GM21390 (cell line): ENCODE results near the gene STK32C.

Experiments used
- ATAC-seq: cut with Tn5 transposase; IDR thresholded peaks from one replicate; pipeline ENCODE4 v1.9.1; 2021; ENCODE audit not compliant: unreplicated experiment

STK32C gene

DNA sequence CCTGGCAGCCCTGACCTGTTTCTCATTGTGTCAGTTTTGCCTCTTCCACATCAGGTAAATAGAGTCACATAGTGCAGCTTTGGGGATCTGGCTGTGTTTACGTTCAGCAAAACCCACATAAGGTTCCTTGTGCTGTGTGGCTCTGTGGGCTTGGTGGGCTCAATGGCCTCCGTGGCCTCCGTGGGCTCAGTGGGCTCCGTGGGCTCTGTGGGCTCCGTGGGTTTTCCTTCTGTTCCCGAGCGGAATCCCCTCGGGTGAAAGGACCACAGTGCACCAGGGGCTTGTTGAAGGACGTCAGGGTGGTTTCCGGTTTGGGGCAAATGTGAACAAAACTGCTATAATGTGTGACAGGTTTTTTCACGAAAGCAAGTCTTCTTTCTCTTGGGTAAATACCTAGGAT, 133.5 kb downstream of the STK32C start:
- no peak for ATAC-seq

DNA sequence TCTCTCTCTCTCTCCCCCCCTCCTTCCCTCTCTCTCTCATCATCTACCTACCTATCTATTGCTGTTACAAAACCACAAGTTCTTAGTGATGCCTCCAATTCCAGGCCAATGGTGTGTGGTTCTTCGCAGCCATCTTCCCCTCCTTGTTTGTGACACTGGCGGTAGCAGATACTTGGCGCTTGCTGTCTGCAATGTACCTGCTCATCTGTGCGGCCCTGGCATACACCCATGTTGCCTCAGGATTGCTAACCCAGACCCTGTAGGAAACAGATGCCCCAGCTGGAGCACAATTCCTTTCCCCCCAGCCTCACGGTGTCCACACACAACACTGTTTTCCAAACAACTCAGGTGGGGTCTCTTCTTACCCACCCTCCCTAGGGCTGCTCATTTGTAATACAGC, 134.6 kb downstream of the STK32C start:
- no peak for ATAC-seq

DNA sequence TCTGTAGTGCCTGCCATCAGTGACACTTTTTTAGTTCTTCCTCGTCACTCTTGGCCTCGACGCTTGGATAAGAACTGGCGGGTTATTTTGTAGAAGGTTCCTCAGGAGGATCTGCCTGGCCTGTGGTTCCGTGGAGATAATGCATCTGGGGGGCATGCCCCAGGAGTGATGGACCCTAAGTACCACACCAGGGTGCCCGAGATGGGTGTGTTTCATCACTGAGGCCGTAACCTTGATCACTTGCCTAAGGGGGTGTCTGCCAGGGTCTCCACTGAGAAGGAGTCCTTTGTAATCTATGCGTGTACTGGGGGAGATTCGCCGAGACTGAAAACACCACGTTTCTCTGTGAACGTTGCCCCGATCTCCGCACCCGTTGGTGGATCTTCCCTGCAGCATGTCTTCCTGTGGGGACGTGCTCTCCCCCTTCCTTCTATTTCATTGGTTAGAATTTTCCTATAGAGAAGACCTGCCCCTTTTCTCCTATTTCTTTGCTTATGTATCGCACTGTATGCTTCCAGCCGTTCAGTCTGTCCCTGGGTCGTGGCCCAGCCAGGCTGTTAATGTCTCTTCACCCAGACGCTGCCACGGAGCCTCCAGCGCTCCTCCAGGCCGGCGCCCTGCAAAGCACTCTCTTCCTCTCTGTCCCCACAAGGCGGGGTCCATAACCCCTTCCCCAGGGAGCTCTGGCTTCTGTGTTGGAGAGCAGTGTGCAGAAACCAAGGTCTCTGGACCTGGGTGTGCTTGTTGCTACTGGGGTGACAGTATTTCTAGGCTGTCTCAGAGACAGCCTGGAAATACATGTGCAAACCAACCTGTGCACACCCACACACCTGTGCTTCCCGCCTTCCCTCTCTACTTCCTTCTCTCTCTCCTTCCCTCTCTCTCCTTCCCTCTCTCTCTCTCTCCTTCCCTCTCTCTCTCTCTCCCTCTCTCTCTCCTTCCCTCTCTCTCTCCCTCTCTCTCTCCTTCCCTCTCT, 135.4 kb downstream of the STK32C start:
- no peak for ATAC-seq

DNA sequence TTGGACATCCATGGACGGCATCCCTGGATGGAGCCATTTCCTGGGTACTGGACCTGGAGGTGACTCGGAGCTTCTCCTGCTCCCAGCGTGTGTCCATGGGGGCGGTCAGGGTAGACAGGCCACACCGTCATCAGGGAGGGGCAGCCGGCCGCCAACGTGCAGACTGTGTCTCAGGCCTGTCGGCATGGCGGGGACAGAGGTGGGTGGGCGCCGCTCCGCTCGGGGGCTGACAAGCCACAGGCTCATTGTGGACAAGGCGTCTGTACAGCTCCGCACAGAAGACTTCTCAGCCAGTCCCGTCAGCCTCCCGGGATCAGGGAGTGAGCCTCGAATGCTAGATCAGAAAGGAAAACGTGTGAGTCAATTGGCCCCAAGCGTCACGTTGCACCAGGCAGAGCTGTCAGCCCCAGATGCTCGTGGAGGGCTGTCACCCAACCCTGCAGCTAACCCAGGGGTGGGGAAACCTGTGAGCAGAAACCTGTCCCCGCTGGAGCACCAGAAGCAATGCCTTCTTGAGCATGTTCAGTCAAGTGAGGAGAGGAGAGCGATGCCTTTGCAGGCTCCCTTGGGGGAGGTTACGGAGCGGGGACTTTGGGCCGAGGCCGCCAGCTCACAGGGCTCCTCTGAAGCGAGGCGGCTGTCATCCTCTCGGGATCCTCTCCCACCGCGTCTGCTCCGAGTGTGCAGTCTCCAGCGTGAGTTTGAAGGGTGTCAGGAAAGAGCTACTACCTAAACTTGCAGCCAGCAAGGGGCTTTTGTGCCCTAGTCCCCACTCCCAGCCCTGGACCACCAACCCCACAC, 137.0 kb downstream of the STK32C start:
- ATAC-seq = no peak

DNA sequence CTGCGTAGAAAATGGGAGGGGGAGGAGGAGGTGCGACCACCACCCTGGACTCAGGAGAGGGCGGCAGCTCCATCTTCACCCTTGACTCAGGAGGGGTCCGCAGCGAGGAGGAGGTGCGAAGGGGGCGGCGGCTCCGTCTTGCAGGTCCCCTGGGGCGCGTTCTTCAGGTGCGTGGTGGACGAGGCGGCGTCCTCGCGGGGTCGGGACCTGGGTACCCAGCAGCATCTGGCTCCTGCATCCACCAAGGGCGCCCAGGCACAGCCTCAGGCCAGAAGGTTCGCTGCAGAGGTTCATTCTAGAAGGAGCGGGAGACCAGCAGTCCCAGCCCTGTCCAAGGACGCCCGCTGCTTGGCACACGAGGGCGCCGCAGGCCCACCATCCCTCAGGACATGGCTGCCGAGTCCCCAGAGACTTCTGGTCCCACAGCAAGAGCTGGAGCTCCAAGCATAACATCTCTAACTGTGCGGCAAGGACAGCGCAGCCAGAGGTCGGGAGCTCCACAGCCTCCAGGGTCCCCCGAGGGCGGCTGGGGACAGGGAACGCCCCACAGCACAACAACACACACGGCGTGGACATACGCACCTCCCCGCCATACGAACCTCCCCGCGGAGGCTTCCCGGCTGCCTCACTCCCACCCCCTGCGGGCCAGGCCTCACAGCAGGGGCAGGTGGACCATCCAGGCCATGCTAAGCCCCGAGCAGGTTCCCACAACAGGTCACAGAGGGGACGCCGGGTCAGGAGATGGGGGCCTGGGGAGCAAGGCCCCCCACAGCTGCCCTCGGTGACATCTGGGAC, 137.8 kb downstream of the STK32C start:
- ATAC-seq = no peak

DNA sequence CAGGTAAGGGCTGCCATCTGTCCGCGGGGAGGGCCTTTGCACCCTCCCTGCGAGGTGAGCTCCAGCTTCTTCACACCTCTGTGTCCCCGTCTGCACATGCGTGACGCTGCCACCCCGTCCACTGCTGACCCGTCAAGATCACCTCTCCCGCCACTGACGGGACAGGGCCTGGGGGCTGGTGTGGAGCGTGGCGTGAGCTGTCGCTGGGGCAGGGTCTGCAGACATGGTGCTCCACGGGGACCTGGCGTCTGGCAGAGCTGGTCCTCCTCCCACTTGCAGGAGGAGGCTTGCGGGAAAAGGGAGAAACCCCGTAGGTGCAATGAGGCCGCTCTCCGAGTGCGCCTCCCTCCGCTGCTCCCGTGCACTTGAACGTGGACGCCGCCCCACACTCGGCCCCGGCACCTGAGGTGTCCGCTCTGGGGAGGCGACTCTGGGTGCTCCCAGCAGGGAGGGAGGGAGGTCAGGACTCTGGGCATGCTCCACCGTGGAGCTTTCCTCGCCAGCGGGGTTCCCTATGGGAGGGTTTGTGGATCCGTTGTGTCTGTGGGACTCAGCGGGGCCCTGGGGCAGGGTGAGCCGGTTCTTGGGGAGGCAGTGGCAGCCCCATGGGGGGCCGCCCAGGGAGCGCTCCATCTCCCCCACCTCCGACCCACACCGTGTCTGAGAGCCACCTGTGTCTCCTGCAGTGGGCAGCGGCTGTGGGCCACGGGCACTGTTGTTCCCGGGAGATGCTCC, 138.6 kb downstream of the STK32C start:
- no peak for ATAC-seq

DNA sequence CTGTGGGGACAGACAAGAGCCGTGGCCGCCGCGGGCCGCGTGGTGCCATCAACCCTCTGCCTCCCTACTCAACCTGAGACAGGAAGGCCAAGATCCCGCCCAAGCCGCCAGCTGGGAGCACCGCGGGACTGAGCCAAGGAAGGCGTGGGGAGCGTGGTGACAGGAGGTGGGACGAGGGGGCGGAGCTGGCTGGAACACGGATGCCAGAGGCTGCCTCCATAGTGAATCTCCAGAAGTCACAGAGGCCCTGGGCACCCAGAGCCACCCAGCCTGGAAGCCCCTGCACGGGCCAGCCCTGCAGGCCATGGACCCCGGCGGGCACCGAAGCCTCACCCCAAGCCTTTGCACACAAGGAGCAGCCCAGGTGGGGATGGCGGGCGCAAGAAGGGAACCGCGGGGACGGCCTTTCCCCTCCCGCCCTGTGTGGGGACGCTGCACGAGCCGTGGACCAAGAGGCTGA, 139.1 kb downstream of the STK32C start:
- no peak for ATAC-seq

DNA sequence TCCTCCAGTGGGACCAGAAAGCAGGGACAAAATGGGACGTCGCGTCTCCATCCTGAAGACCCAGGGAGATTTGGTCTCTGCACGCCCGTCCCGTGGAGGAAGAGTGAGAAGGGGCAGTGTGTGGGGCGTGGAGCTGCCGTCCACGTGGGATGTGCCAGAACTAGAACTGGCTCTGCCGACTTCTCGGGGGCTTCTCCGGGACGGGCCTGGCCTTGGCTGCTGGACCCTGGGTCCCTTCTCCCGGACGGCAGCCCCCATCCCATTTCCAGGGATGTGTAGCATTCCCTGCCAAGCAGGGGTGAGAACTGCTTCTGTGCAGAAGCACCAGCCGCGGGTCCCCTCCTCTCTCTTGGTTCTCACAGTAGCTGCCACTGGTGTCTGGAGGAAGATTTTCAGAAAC, 139.8 kb downstream of the STK32C start:
- no peak for ATAC-seq

DNA sequence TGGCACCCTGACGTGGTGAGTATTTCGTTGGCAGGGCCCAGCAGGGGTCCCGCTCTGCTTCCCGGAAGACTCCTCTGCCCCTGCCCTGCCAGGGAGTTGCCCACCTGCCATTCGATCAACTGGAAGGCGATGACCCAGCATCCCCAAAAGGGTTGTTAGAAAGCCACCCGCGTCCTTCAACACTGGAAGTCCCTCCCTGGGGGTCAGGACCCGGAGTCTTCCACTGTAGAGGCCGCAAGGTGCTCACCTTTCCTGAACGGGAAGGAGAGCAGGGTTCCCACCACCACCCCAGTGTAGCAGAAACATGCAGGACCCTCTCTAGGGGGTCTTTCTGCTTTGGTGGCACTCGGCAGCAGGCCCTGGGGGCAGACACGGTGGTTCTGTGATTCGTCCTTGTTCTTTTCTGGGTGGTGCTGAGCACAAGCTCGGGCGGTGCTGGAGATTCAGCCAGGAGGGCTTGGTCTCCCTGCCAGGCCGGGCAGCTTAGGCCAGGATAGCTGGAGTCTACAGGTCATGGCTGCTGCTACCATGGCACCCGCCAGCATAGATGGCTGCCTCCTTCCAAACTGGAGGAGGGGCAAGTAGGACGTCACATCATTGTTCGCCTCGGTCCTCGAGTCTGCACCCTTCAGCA, 140.6 kb downstream of the STK32C start:
- no peak for ATAC-seq

DNA sequence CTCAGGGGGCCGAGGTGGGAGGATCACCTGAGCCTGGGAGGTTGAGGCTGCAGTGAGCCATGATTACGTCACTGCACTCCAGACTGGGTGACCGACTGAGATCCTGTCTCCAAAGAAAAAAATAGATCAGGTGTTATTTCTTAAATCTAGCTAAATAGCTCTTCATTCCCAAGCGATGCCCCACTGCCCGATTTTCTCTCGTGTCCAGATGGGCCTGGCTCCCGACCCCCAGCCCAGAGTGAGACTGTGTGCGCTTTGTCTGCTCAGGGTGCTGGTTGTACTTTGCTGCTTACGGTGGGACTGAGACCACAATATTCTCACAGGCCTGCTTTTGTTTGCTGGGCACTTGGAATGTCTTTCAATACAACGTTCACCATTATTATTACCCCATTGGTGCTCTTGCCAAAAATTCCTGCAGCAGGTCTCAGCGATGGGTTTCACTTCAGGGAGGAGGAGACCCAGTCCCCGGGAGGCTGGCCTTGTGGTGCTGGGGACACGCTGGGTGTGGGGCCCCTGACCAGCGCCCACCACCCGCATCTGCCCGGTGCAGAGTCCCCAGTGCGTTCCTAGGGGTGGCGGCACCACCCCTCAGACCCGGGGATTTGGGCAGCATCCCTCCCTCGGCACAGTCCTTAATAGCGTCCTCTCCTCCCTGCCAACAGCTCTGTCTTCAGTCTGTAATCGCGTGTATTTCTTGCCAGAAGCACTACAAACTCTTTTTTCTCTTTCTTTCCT, 141.4 kb downstream of the STK32C start:
- no peak for ATAC-seq

DNA sequence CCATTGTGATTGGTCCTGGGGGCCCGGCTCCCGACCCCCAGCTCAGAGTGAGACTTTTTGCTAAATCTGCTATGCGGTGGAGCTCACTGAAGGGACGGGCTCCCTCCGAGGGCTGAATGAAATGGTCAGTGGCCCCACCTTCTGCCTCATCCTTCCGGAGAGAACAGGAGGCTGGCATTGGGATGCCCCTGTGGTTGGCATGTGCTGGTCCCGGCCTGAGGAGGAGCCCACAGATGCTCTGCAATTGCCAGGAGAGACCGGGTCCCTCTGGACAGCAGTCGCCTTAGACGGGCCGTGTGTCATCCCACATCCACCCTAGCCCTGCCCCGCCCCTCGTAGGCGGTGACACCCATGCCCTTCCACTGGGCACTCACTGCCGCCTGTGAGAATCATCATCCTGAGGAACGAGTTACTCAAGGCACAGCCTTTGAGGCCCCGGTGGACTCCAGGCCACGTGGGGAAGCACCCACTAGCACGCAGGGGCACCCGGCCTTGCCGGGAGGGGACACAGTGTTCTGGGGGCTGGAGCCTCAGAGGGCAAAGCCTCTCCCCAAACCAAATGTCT, 142.3 kb downstream of the STK32C start:
- ATAC-seq = no peak

DNA sequence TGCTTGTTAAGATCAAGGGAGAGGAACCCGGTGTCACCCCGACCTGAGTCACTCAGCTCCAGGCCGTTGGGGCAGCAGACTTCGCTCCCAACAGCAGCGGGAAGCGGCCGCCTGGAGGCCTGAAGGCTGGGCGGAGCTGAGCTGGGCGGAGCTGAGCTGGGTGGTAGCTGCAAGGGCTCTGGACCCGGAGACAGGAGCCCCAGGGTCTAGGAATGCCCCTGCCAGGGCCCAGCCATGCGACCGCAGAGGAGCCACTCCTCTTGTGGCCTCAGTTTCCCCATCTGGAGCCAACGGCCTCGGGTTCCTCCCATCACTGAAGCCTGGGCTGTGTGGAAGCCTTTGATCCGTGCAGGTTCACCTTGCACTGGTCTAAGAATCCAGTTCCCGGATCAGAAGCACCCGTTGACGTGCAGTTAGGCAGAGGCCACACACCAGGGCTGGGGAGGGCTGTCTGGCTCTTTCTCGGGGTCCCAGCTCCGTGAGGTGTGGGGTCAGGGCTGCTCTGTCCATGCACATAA, 142.9 kb downstream of the STK32C start:
- ATAC-seq = no peak

DNA sequence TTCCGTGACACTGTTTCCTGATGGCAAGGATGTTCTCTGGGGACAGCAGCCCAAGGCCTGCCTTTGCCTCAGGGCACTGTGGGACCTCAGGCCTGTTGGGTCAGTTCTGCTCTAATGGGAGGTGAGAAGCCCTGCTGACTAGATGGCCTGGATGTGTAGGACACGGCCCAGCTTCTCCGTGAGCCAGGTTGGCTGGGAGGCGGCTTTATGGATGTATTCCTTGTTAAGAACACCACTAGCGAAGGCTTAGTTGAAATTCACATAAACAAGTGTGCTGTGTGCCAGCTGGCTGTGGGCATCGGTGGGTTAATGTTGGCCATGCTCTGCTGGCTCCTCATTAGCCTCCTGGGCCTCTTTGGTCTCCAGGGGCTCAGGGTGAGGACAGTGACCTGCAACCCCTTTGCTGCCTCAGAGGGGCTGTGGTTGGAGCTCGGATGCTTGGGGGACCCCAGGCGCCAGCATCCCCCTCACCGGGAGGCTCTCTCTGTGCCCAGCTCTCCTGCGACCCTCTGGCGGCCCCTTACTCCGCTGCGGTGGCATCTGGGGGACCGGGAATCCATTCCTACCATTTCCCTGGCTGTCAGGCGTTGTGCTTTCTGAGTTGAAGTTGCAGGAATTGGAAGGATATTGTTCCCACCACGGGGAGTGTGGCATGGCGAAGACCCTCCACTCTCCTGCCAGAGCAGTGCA, 143.8 kb downstream of the STK32C start:
- no peak for ATAC-seq

DNA sequence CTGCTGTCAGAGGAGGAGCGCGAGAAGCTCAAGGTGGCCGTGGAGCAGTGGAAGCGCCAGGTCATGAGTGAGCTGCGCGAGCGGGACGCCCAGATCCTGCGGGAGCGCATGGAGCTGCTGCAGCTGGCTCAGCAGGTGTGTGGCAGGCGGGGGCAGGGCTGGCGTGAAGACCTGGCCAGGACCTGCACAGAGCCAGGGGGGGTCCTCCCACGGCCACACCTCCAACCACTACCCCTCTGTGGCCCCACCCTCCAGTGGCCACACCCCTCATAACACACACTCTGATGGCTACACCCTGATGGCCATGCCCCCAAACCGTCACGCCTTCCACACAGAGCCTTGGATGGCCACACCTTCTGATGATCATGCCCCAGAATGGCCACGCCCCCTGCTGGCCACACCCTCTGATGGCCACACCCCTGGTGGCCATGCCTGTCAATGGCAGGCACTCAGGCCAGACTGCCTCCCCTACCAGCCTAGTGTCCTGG, 144.4 kb downstream of the STK32C start:
- no peak for ATAC-seq

DNA sequence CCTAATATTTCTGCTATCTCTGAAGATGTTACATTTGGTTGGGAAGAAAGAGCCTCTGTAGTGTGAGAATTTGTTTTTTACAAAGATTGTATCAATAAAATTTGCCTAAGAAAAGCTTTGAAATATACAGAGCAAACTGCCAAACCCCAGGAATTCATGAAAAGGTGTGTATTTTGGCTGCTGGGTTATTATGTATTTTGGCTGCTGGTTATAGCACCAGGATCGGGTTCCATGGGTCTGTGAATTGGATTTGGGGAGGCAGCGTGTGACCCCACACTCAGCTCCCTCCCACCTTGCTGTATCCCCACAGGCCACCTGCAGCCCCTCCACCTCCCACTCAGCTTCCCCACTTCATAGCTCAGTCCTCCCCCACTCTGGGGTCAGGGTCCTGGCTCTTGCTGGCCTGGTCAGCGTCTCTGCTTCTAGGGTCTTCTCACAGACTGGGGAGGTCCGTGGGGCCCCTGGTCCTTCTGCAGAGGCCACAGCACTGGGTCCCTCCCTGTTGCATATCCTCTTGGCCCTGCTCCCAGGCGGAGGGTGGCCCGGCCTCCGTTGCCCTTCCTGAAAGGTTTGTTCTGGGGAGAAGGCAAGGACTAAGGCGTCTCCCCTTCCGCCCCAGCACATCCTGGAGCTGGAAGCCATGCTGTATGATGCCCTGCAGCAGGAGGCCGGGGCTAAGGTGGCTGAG, 145.0 kb downstream of the STK32C start:
- ATAC-seq = no peak

DNA sequence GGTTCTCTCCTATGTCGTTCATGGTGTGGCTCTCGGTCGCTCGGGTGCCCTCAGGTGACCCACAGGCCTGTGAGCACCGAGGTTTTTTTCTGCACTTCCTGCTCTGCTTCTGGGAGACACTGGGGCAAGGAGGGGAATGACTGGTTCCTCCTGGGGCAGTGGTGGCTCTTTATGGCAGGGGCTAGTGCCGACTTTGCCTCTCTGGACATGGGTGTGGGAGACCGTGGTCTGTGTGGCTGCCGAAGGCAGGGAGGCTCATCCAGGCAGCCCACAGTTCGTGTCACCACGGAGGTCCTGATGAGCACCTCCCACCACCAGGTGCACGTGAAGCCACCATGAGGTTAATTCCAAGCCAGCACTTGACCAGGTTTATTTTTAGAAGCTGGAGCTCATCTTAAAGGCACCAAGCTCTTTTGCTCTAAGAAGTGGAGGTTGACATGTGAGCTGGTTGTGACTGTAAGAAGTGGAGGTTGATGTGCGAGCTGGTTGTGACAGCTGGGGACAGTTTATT, 145.7 kb downstream of the STK32C start:
- peak; percentile 62 for ATAC-seq
